ENCODE results near the gene DOCK11.

GRCh38 chrX:118475903-118476302, 19.7 kb upstream of the DOCK11 start:
- TF ChIP-seq GATA2 (IDR thresholded peaks at IDR 0.05; ENCODE audit: low read depth, low read length) (no peak), GATA3 (IDR thresholded peaks at IDR 0.05; ENCODE audit: low read depth, low read length) (no peak)
